WTC11 (cell line): ENCODE data around the gene SLC25A45.

Source experiments
- ATF6 ChIP-seq: sonication (generic); formaldehyde crosslinking; IDR thresholded peaks from 2 replicates; pipeline ENCODE4 v1.8.1; 2023; ENCODE audit warnings: mild to moderate bottlenecking, missing genetic modification reagents
- CTCF ChIP-seq: fragments of 200-600 bp; IDR thresholded peaks from 2 replicates; pipeline ENCODE4 v1.8.0; 2022; ENCODE audit warnings: antibody characterized with exemption
- MAX ChIP-seq: sonication (generic); formaldehyde crosslinking; IDR thresholded peaks from 2 replicates; pipeline ENCODE4 v1.8.0; 2022; ENCODE audit warnings: mild to moderate bottlenecking, missing genetic modification reagents
- ZNF512 ChIP-seq: sonication (generic); formaldehyde crosslinking; IDR thresholded peaks from 2 replicates; pipeline ENCODE4 v1.8.1; 2022; ENCODE audit warnings: missing genetic modification reagents, borderline replicate concordance

- TF ChIP-seq CTCF (no peak), ZNF512 (CRISPR knock-in tag) (no peak), MAX (no peak), ATF6 (CRISPR knock-in tag) (no peak)
Measured at GRCh38 chr11:65341856-65342255, 40.6 kb downstream of the SLC25A45 start.
